SU-DHL-6 (cell line): ENCODE measurements around the gene PRSS48.

ENCODE experiments used
- H2AFZ ChIP-seq: fragments of 200-600 bp; sonication (generic); 2 replicates; pipeline ENCODE4 v1.6.1; 2014; ENCODE audit warnings: low read depth, mild to moderate bottlenecking, moderate library complexity, mixed read lengths, antibody characterized with exemption, low read length; ENCODE audit not compliant: severe bottlenecking
- H3F3A ChIP-seq: fragments of 200-600 bp; shearing (Covaris generic); 2 replicates; pipeline ENCODE4 v1.6.0; 2016; ENCODE audit warnings: antibody characterized with exemption, mild to moderate bottlenecking; ENCODE audit not compliant: insufficient read depth
- H3K27ac ChIP-seq: fragments of 200-600 bp; sonication (generic); 2 replicates; pipeline ENCODE4 v1.5.1; 2016; ENCODE audit warnings: low read depth, mild to moderate bottlenecking, low read length, moderate library complexity, mixed read lengths
- H3K27me3 ChIP-seq: fragments of 200-600 bp; sonication (generic), shearing (Covaris generic); 2 replicates; pipeline ENCODE4 v1.6.0; 2014; ENCODE audit warnings: mild to moderate bottlenecking, low read length
- H3K36me3 ChIP-seq: fragments of 200-600 bp; sonication (generic); 2 replicates; pipeline ENCODE4 v1.6.1; 2014; ENCODE audit warnings: mild to moderate bottlenecking, low read length, mixed read lengths
- H3K4me2 ChIP-seq: fragments of 300-600, 200-600 bp; shearing (Covaris generic), sonication (generic); 2 replicates; pipeline ENCODE4 v1.6.0; 2014; ENCODE audit warnings: low read length, low read depth, mild to moderate bottlenecking; ENCODE audit not compliant: poor library complexity, severe bottlenecking
- H3K4me3 ChIP-seq: fragments of 200-600 bp; sonication (generic); 2 replicates; pipeline ENCODE4 v1.5.1; 2014; ENCODE audit warnings: antibody characterized with exemption, low read length, mild to moderate bottlenecking, mixed read lengths; ENCODE audit not compliant: insufficient read depth, poor library complexity, severe bottlenecking
- H3K79me2 ChIP-seq: fragments of 200-600 bp; sonication (generic); 2 replicates; pipeline ENCODE4 v1.6.1; 2014; ENCODE audit warnings: mild to moderate bottlenecking, low read length, moderate library complexity; ENCODE audit not compliant: insufficient read depth
- H3K9ac ChIP-seq: fragments of 200-600 bp; sonication (generic); 2 replicates; pipeline ENCODE4 v1.7.0; 2014; ENCODE audit warnings: mild to moderate bottlenecking, low read length
- H3K9me2 ChIP-seq: fragments of 200-600 bp; sonication (generic); replicated peaks from 2 replicates; pipeline ENCODE4 v1.6.1; 2014; ENCODE audit warnings: low read length; ENCODE audit not compliant: insufficient read depth
- H3K9me3 ChIP-seq: fragments of 200-600 bp; sonication (generic); 2 replicates; pipeline ENCODE4 v1.6.1; 2014; ENCODE audit warnings: low read length, mixed read lengths; ENCODE audit not compliant: insufficient read depth
- H4K20me1 ChIP-seq: fragments of 200-600 bp; sonication (generic); 2 replicates; pipeline ENCODE4 v1.6.1; 2014; ENCODE audit warnings: low read depth, mild to moderate bottlenecking, antibody characterized with exemption, low read length, moderate library complexity, mixed read lengths
- CTCF ChIP-seq: fragments of 200-600 bp; sonication (generic); IDR thresholded peaks from one replicate; pipeline ENCODE4 v1.5.1; 2017; ENCODE audit warnings: antibody characterized with exemption, mild to moderate bottlenecking, low read length, moderate library complexity; ENCODE audit not compliant: insufficient read depth, poor library complexity, severe bottlenecking
- EZH2phosphoT487 ChIP-seq: fragments of 200-600 bp; sonication (generic), shearing (Covaris generic); conservative IDR thresholded peaks from 2 replicates; pipeline ENCODE4 v1.6.1; 2018; ENCODE audit warnings: mild to moderate bottlenecking, antibody characterized with exemption, low read length, moderate library complexity, mixed read lengths

PRSS48 gene

GRCh38 chr4:151236036-151236435 lies 40.9 kb upstream of the PRSS48 start:
- Histone ChIP-seq H3K9me2 (no peaks in the 10 kb centered on the region), H3K9me3 (no peaks in the 10 kb centered on the region), H3K9ac (no peak overlapping the region), H3K27me3 (no peaks in the 10 kb centered on the region), H2AFZ (no peak overlapping the region), H3K27ac (no peak overlapping the region), H3K36me3 (no peaks in the 10 kb centered on the region), H3K79me2 (no peaks in the 10 kb centered on the region), H3K4me2 (no peak overlapping the region), H3K4me3 (no peak overlapping the region), H4K20me1 (no peaks in the 10 kb centered on the region), H3F3A (no peaks in the 10 kb centered on the region)
- TF ChIP-seq CTCF = no peak
- TF ChIP-seq EZH2phosphoT487 = no peak

- Histone ChIP-seq H3K9me2 (no peaks in the 10 kb centered on the region), H3K4me3 (no peak overlapping the region), H3K9me3 (no peaks in the 10 kb centered on the region), H3K36me3 (no peaks in the 10 kb centered on the region), H3K9ac (no peak overlapping the region), H3K27me3 (no peaks in the 10 kb centered on the region), H3K27ac (no peak overlapping the region), H3K4me2 (no peak overlapping the region), H3K79me2 (no peaks in the 10 kb centered on the region), H4K20me1 (no peaks in the 10 kb centered on the region), H3F3A (no peaks in the 10 kb centered on the region), H2AFZ (no peak overlapping the region)
- no peak for TF ChIP-seq EZH2phosphoT487
- TF ChIP-seq CTCF = no peak
Measured at GRCh38 chr4:151238477-151238876, 38.5 kb upstream of the PRSS48 start.

DNA sequence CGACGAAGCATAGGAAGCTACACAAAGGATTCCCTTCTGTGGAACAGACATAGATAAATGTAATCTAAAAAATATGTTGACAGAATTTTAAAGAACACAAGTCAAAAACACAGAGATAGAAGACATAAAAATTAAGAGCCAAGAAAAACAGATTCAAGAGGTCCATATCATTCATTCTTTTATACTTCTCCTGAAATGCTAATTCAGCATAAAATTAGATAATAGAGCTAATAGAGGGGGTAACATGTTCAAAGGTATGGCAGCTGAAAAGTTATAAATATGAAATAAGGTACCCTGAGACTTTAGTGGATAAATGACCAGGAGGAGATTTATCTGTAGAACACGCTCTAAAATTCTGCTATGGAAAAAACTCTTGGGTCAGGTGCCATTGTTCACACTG lies 37.4 kb upstream of the PRSS48 start:
- H3K36me3 ChIP-seq = no peaks in the 10 kb centered on the region
- no peaks in the 10 kb centered on the region for H3F3A ChIP-seq
- H3K4me2 ChIP-seq = no peak overlapping the region
- TF ChIP-seq CTCF (no peak), EZH2phosphoT487 (no peak)
- H3K9me2 ChIP-seq = no peaks in the 10 kb centered on the region
- H3K4me3 ChIP-seq = no peak overlapping the region
- H3K9me3 ChIP-seq = no peaks in the 10 kb centered on the region
- no peaks in the 10 kb centered on the region for H4K20me1 ChIP-seq
- no peaks in the 10 kb centered on the region for H3K27me3 ChIP-seq
- no peaks in the 10 kb centered on the region for H3K79me2 ChIP-seq
- H3K9ac ChIP-seq = no peak overlapping the region
- H3K27ac ChIP-seq = no peak overlapping the region
- no peak overlapping the region for H2AFZ ChIP-seq

GRCh38 chr4:151242305-151242704 lies 34.7 kb upstream of the PRSS48 start:
- TF ChIP-seq EZH2phosphoT487 (no peak), CTCF (no peak)

More at GRCh38 chr4:151242305-151242704, 34.7 kb upstream of the PRSS48 start:
- H3K4me3 ChIP-seq = no peak overlapping the region
- no peaks in the 10 kb centered on the region for H3K9me3 ChIP-seq
- H3K9ac ChIP-seq = no peak overlapping the region
- H2AFZ ChIP-seq = no peak overlapping the region
- no peak overlapping the region for H3K27ac ChIP-seq
- no peaks in the 10 kb centered on the region for H3K36me3 ChIP-seq
- no peaks in the 10 kb centered on the region for H4K20me1 ChIP-seq
- no peaks in the 10 kb centered on the region for H3K79me2 ChIP-seq
- H3K9me2 ChIP-seq = no peaks in the 10 kb centered on the region
- no peaks in the 10 kb centered on the region for H3F3A ChIP-seq
- H3K27me3 ChIP-seq = no peaks in the 10 kb centered on the region
- H3K4me2 ChIP-seq = no peak overlapping the region
